LNCaP clone FGC (cell line): ENCODE results near the gene CENPA.
"Not testable (repeated sequence)": the region's sequence is repeated elsewhere in the genome, so short reads cannot be mapped to it uniquely, and the experiment has no call there.

Source experiments
- DNase-seq: peaks from one replicate; pipeline ENCODE4 v3.0.0-alpha.2; 2011; ENCODE audit warnings: low read depth
- H3K4me3 ChIP-seq: 2 replicates; pipeline ENCODE4 v1.5.1; 2011; ENCODE audit warnings: mild to moderate bottlenecking, low read depth, low read length, control low read depth
- CTCF ChIP-seq: IDR thresholded peaks from 2 replicates; pipeline ENCODE4 v1.5.1; 2012; ENCODE audit warnings: mild to moderate bottlenecking; ENCODE audit not compliant: control insufficient read depth, insufficient read depth; ENCODE audit errors: extremely low read depth

The CENPA gene

GRCh38 chr2:26754972-26755670 lies 30.7 kb upstream of the CENPA start:
- TF ChIP-seq CTCF: no peak
- no peak for DNase-seq
- no peak overlapping the region for H3K4me3 ChIP-seq

- no peak for DNase-seq
- no peak overlapping the region for H3K4me3 ChIP-seq
- no peak for TF ChIP-seq CTCF
Observed at GRCh38 chr2:26756337-26756736, 29.5 kb upstream of the CENPA start.

DNA sequence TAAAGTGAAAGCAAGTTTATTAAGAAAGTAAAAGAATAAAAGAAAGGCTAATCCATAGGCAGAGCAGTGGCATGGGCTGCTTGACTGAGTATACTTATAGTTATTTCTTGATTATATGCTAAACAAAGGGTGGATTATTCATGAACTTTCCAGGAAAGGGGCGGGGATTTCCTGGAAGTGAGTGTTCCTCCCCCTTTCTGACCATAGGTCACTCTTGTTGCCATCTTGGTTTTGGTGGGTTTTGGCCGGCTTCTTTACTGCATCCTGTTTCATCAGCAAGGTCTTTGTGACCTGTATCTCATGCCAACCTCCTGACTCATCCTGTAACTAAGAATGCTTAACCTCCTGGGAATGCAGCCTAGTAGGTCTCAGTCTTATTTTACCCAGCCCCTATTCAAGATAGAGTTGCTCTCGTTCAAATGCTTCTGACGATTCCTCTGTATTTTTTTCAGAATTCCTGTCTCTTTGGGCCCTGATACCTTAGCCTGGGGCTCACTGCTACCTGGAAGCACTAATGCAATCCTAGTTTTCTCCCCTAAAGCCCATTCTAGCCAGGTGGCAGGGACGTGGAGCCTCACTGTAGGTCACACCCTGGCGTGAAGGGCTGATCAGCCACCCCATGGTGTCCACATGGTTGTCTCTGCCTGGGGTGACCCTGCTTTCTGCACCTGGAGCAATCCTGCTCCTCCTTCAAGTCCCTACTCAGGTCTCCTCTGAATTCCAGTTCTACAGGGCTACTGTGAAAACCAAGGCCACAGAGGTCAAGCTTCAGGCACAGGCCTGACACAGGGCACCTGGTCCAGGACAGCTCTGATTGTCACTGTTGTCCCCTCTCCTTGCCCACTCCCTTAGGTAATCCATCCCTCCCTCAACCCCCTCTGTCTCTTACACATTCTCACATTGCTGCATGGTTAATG lies 27.7 kb upstream of the CENPA start:
- peak; percentile 42 for DNase-seq
- no peak for TF ChIP-seq CTCF
- no peak overlapping the region for H3K4me3 ChIP-seq

DNA sequence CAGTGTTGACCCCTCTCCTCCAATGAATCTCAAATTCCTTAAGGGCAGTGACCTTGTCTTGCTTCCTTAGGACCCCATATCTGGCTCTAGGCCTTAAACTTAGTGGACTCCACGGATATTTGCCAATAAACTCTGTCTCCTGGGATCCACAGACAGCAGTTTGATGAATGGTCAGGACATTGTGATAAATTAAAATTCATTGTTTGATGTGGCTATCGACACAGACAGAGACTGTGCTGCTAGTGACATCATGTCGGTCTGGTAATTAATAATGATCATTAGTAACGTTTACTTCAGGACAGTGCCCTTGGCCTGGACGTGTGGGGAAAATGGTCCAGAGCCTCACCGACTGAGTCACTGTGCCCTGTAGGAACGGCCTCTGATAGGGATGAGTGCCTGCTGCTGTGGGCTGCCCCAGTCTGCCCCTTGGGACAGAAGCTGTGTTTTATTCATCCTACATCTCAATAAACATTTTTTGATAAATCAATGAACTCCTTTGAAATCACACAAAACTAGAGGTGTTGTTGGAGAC lies 27.0 kb upstream of the CENPA start:
- H3K4me3 ChIP-seq: no peak overlapping the region
- TF ChIP-seq CTCF: no peak
- no peak for DNase-seq

GRCh38 chr2:26759845-26760244 lies 26.0 kb upstream of the CENPA start:
- DNase-seq: no peak
- no peak for TF ChIP-seq CTCF

GRCh38 chr2:26760991-26761390 lies 24.9 kb upstream of the CENPA start:
- not testable (repeated sequence) for H3K4me3 ChIP-seq, DNase-seq

More at GRCh38 chr2:26759845-26760244, 26.0 kb upstream of the CENPA start:
- no peak overlapping the region for H3K4me3 ChIP-seq

DNA sequence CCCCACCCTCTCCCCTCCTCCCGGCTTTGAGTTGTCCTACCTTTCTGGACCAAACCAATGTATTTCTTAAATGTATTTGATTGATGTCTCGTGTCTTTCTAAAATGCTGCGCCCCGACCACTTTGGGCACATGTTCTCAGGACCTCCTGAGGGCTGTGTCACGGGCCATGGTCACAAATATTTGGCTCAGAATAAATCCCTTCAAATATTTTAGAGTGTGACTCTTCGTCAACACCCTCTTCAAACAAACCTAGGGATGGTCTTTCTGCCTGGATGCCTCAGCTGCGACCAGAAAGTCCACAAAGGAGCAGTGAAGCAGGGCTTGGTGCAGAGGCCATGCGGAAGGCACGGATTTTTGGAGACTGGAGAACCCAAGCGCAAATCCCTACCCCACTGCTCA lies 22.8 kb upstream of the CENPA start:
- H3K4me3 ChIP-seq: no peak overlapping the region
- no peak for TF ChIP-seq CTCF
- DNase-seq: no peak
